Measurements from ENCODE around the gene SPOP.

SPOP gene

GRCh38 chr17:49576088-49576916, 101.6 kb downstream of the SPOP start (continued):
- TF ChIP-seq GLI2 (tag by site-specific recombination; IDR thresholded peaks at IDR 0.05; ENCODE audit: borderline replicate concordance, low read depth) (no peak), ZNF843 (tag by site-specific recombination; IDR thresholded peaks at IDR 0.05) (no peak), FEZF1 (tag by site-specific recombination; IDR thresholded peaks at IDR 0.05) (no peak), ZNF704 (tag by site-specific recombination; IDR thresholded peaks at IDR 0.05) (no peak), ZNF549 (tag by site-specific recombination; IDR thresholded peaks at IDR 0.05) (no peak), ZIC2 (tag by site-specific recombination; IDR thresholded peaks at IDR 0.05) (peak; percentile 87), ZNF350 (tag by site-specific recombination; IDR thresholded peaks at IDR 0.05) (no peak), ZNF155 (tag by site-specific recombination; IDR thresholded peaks at IDR 0.05) (no peak), EGR2 (tag by site-specific recombination; IDR thresholded peaks at IDR 0.05; ENCODE audit: low read depth) (peak; percentile 56), ZNF311 (tag by site-specific recombination; IDR thresholded peaks at IDR 0.05; ENCODE audit: borderline replicate concordance) (no peak), ZNF2 (tag by site-specific recombination; IDR thresholded peaks at IDR 0.05) (no peak), ZNF391 (tag by site-specific recombination; IDR thresholded peaks at IDR 0.05; ENCODE audit: borderline replicate concordance, low read depth) (no peak), ZNF211 (tag by site-specific recombination; IDR thresholded peaks at IDR 0.05; ENCODE audit: low read depth) (no peak), REST (tag by site-specific recombination; IDR thresholded peaks at IDR 0.05) (no peak), ZNF404 (tag by site-specific recombination; IDR thresholded peaks at IDR 0.05) (no peak), ZNF768 (tag by site-specific recombination; IDR thresholded peaks at IDR 0.05) (no peak), ZNF639 (tag by site-specific recombination; IDR thresholded peaks at IDR 0.05) (no peak), ZSCAN18 (tag by site-specific recombination; IDR thresholded peaks at IDR 0.05) (no peak), TCF7L2 (IDR thresholded peaks at IDR 0.05; ENCODE audit: borderline replicate concordance, low read depth, low read length) (no peak), TRIM28 (IDR thresholded peaks at IDR 0.05; ENCODE audit: borderline replicate concordance, low read length) (no peak)
- TF ChIP-seq, protein P1, sequence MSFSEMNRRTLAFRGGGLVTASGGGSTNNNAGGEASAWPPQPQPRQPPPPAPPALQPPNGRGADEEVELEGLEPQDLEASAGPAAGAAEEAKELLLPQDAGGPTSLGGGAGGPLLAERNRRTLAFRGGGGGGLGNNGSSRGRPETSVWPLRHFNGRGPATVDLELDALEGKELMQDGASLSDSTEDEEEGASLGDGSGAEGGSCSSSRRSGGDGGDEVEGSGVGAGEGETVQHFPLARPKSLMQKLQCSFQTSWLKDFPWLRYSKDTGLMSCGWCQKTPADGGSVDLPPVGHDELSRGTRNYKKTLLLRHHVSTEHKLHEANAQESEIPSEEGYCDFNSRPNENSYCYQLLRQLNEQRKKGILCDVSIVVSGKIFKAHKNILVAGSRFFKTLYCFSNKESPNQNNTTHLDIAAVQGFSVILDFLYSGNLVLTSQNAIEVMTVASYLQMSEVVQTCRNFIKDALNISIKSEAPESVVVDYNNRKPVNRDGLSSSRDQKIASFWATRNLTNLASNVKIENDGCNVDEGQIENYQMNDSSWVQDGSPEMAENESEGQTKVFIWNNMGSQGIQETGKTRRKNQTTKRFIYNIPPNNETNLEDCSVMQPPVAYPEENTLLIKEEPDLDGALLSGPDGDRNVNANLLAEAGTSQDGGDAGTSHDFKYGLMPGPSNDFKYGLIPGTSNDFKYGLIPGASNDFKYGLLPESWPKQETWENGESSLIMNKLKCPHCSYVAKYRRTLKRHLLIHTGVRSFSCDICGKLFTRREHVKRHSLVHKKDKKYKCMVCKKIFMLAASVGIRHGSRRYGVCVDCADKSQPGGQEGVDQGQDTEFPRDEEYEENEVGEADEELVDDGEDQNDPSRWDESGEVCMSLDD (tag by site-specific recombination; IDR thresholded peaks at IDR 0.05) = peak; percentile 81
- TF ChIP-seq, protein P2, sequence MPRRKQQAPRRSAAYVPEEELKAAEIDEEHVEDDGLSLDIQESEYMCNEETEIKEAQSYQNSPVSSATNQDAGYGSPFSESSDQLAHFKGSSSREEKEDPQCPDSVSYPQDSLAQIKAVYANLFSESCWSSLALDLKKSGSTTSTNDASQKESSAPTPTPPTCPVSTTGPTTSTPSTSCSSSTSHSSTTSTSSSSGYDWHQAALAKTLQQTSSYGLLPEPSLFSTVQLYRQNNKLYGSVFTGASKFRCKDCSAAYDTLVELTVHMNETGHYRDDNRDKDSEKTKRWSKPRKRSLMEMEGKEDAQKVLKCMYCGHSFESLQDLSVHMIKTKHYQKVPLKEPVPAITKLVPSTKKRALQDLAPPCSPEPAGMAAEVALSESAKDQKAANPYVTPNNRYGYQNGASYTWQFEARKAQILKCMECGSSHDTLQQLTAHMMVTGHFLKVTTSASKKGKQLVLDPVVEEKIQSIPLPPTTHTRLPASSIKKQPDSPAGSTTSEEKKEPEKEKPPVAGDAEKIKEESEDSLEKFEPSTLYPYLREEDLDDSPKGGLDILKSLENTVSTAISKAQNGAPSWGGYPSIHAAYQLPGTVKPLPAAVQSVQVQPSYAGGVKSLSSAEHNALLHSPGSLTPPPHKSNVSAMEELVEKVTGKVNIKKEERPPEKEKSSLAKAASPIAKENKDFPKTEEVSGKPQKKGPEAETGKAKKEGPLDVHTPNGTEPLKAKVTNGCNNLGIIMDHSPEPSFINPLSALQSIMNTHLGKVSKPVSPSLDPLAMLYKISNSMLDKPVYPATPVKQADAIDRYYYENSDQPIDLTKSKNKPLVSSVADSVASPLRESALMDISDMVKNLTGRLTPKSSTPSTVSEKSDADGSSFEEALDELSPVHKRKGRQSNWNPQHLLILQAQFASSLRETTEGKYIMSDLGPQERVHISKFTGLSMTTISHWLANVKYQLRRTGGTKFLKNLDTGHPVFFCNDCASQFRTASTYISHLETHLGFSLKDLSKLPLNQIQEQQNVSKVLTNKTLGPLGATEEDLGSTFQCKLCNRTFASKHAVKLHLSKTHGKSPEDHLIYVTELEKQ (tag by site-specific recombination; IDR thresholded peaks at IDR 0.05; ENCODE audit: borderline replicate concordance) = no peak
- TF ChIP-seq, protein P3, sequence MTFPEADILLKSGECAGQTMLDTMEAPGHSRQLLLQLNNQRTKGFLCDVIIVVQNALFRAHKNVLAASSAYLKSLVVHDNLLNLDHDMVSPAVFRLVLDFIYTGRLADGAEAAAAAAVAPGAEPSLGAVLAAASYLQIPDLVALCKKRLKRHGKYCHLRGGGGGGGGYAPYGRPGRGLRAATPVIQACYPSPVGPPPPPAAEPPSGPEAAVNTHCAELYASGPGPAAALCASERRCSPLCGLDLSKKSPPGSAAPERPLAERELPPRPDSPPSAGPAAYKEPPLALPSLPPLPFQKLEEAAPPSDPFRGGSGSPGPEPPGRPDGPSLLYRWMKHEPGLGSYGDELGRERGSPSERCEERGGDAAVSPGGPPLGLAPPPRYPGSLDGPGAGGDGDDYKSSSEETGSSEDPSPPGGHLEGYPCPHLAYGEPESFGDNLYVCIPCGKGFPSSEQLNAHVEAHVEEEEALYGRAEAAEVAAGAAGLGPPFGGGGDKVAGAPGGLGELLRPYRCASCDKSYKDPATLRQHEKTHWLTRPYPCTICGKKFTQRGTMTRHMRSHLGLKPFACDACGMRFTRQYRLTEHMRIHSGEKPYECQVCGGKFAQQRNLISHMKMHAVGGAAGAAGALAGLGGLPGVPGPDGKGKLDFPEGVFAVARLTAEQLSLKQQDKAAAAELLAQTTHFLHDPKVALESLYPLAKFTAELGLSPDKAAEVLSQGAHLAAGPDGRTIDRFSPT (tag by site-specific recombination; IDR thresholded peaks at IDR 0.05) = no peak
